HEK293 (cell line): ENCODE measurements around the gene OR52I2.

Experiments used
- CTCF ChIA-PET: fragments of 350-600 bp; formaldehyde crosslinking; extraction: SDS; loops from one replicate; lab custom pipeline; 2021; ENCODE audit warnings: antibody characterized with exemption; lab: Yijun Ruan, JAX
- POLR2A ChIA-PET: fragments of 300-600 bp; formaldehyde crosslinking; extraction: SDS; loops from one replicate; lab custom pipeline; 2020; ENCODE audit warnings: antibody characterized with exemption, inconsistent platforms; lab: Yijun Ruan, JAX
- H3K27ac ChIP-seq: fragments of 200-500 bp; sonication (Bioruptor generic); 2 replicates; pipeline ENCODE4 v1.5.1; 2014; ENCODE audit warnings: low read depth, low read length, control low read depth, inconsistent platforms; ENCODE audit errors: extremely low read depth
- H3K36me3 ChIP-seq, 2 experiments: fragments of 200-500 bp in 1 of 2; sonication (Bioruptor generic) in 1 of 2; 1 replicate in 1 of 2; 2 replicates in 1 of 2; pipeline ENCODE4 v1.5.1; 2014 to 2017; ENCODE audit warnings: inconsistent platforms in 2 of 2, low read length in 2 of 2; ENCODE audit not compliant: control insufficient read depth in 2 of 2, insufficient read depth in 1 of 2
- H3K4me1 ChIP-seq: fragments of 200-500 bp; sonication (Bioruptor generic); 2 replicates; pipeline ENCODE4 v1.5.1; 2014; ENCODE audit warnings: mild to moderate bottlenecking, low read length, inconsistent platforms; ENCODE audit not compliant: control insufficient read depth, insufficient read depth
- H3K4me3 ChIP-seq: 2 replicates; pipeline ENCODE4 v1.5.1; 2011; ENCODE audit warnings: low read depth, mild to moderate bottlenecking, control low read depth, low read length, moderate library complexity
- H3K9me3 ChIP-seq: fragments of 200-500 bp; sonication (Bioruptor generic); 2 replicates; pipeline ENCODE4 v1.5.1; 2014; ENCODE audit warnings: low read depth, low read length, inconsistent platforms; ENCODE audit not compliant: control insufficient read depth, insufficient read depth
- HOXA7 ChIP-seq: sonication (generic); formaldehyde crosslinking; IDR thresholded peaks from 2 replicates; pipeline ENCODE4 v1.8.1; 2022; ENCODE audit warnings: missing genetic modification reagents, borderline replicate concordance
- HOXC10 ChIP-seq: sonication (generic); formaldehyde crosslinking; IDR thresholded peaks from 2 replicates; pipeline ENCODE4 v1.8.1; 2023; ENCODE audit warnings: mild to moderate bottlenecking, missing genetic modification reagents
- MYNN ChIP-seq: fragments of 450-650 bp; formaldehyde crosslinking; IDR thresholded peaks from 2 replicates; pipeline ENCODE4 v1.5.1; 2016; ENCODE audit warnings: missing biosample characterization, missing genetic modification characterization, borderline replicate concordance
- TRIM28 ChIP-seq: IDR thresholded peaks from 2 replicates; pipeline ENCODE4 v1.6.1; 2011; ENCODE audit warnings: low read length, control low read depth, borderline replicate concordance
- ZBTB17 ChIP-seq: fragments of 450-650 bp; formaldehyde crosslinking; IDR thresholded peaks from 2 replicates; pipeline ENCODE4 v1.5.1; 2016; ENCODE audit warnings: missing biosample characterization, missing genetic modification characterization
- ZBTB48 ChIP-seq: fragments of 450-650 bp; formaldehyde crosslinking; IDR thresholded peaks from 2 replicates; pipeline ENCODE4 v1.5.1; 2016; ENCODE audit warnings: missing biosample characterization, missing genetic modification characterization
- ZNF169 ChIP-seq: fragments of 450-650 bp; formaldehyde crosslinking; IDR thresholded peaks from 2 replicates; pipeline ENCODE4 v1.5.1; 2016; ENCODE audit warnings: missing biosample characterization, missing genetic modification characterization
- ZNF2 ChIP-seq: fragments of 450-650 bp; formaldehyde crosslinking; IDR thresholded peaks from 2 replicates; pipeline ENCODE4 v1.5.1; 2016; ENCODE audit warnings: missing biosample characterization, missing genetic modification characterization
- ZNF404 ChIP-seq: fragments of 450-650 bp; formaldehyde crosslinking; IDR thresholded peaks from 2 replicates; pipeline ENCODE4 v1.5.1; 2017; ENCODE audit warnings: missing biosample characterization, missing genetic modification characterization
- ZNF600 ChIP-seq: fragments of 450-650 bp; formaldehyde crosslinking; IDR thresholded peaks from 2 replicates; pipeline ENCODE4 v1.5.1; 2016; ENCODE audit warnings: missing biosample characterization, missing genetic modification characterization
- ZNF654 ChIP-seq: fragments of 450-650 bp; formaldehyde crosslinking; IDR thresholded peaks from 2 replicates; pipeline ENCODE4 v1.5.1; 2016; ENCODE audit warnings: low read depth, missing biosample characterization, missing genetic modification characterization
- TF ChIP-seq, protein P1 (sequence below): fragments of 450-650 bp; formaldehyde crosslinking; IDR thresholded peaks from 2 replicates; pipeline ENCODE4 v1.5.1; 2016; ENCODE audit warnings: missing biosample characterization, missing genetic modification characterization, borderline replicate concordance
- TF ChIP-seq, protein P2 (sequence below): fragments of 450-650 bp; formaldehyde crosslinking; IDR thresholded peaks from 2 replicates; pipeline ENCODE4 v1.5.1; 2016; ENCODE audit warnings: missing biosample characterization, missing genetic modification characterization
- TF ChIP-seq, protein P3 (sequence below): fragments of 450-650 bp; formaldehyde crosslinking; IDR thresholded peaks from 2 replicates; pipeline ENCODE4 v1.5.1; 2016; ENCODE audit warnings: missing biosample characterization, missing genetic modification characterization
- TF ChIP-seq, protein P4 (sequence below): fragments of 450-650 bp; formaldehyde crosslinking; IDR thresholded peaks from 2 replicates; pipeline ENCODE4 v1.5.1; 2016; ENCODE audit warnings: missing biosample characterization, missing genetic modification characterization

The OR52I2 gene

DNA sequence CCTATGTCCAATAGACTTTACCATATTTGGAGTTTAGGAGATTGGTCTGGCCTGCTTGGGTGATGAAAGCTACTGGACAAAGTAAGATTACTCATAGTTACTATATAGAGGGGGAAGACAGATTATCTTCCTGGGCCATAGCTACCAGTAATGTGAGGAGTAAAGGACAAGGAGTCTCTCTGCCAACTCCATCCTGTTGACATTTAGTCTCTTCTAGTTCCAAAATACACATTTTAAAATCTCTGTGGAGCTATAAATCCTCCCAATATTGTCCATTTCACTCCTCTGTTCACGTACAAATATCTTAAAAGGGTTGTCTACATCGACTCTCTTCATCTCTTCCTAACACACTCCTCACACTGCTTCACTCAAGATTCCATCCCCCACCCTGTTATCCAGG, 54.6 kb downstream of the OR52I2 start (continued):
- TF ChIP-seq, protein P1, sequence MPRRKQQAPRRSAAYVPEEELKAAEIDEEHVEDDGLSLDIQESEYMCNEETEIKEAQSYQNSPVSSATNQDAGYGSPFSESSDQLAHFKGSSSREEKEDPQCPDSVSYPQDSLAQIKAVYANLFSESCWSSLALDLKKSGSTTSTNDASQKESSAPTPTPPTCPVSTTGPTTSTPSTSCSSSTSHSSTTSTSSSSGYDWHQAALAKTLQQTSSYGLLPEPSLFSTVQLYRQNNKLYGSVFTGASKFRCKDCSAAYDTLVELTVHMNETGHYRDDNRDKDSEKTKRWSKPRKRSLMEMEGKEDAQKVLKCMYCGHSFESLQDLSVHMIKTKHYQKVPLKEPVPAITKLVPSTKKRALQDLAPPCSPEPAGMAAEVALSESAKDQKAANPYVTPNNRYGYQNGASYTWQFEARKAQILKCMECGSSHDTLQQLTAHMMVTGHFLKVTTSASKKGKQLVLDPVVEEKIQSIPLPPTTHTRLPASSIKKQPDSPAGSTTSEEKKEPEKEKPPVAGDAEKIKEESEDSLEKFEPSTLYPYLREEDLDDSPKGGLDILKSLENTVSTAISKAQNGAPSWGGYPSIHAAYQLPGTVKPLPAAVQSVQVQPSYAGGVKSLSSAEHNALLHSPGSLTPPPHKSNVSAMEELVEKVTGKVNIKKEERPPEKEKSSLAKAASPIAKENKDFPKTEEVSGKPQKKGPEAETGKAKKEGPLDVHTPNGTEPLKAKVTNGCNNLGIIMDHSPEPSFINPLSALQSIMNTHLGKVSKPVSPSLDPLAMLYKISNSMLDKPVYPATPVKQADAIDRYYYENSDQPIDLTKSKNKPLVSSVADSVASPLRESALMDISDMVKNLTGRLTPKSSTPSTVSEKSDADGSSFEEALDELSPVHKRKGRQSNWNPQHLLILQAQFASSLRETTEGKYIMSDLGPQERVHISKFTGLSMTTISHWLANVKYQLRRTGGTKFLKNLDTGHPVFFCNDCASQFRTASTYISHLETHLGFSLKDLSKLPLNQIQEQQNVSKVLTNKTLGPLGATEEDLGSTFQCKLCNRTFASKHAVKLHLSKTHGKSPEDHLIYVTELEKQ, result no peak
- TF ChIP-seq TRIM28, result no peak
- TF ChIP-seq HOXA7 (CRISPR knock-in tag), result no peak
- TF ChIP-seq ZNF600 (tag by site-specific recombination), result no peak

DNA sequence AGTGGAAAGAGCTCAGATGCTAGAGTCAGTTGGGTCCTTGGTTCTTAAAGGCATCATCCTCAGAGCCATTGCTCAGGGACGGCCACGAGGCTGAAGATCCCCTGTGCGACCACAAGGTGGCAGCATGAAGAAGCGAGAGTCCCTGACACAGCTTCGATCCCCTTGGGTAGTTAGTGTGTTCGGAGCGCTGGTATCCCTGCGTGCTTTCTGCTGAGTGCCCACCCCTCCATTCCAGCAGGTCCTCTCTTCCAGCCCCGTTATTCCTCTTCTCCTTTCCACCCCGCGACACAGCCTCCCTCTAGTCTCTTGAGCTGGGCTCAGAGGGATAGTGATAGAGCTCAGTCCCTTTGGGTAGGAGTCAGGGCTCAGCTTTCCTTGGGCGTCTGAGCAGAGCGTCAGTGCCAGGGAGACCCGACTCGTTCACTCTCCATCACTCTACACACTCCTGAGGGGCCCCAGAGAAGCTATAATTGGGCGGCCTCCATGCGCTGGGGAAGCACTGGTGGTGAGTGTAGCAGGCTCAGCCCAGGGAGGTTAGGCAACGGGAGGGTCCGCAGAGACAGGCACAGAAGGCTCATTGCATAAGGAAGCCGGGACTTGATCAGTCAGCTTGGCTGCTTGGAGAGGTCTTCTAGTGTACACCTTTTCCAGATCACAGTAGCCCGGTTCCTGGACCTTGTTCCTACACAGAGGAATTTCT, 55.6 kb downstream of the OR52I2 start, which contains the start of gene OR51D1:
OR51D1 (plus strand) TSS at position 516 of the 700 bp plus-strand sequence. CDS start 2,314 bp downstream, outside the sequence.
- H3K27ac ChIP-seq, result no peak within 1 kb of the TSS
- H3K4me3 ChIP-seq, result peak within 1 kb of the TSS; percentile 14
- ChIA-PET CTCF (interaction anchor here (0.5 to 4.3 kb wide), 44 partner anchors 8 to 1773 kb away, joined by 3 to 42 read pairs (median 3); partner anchors contain the start of gene OR51T1), POLR2A (no interaction called here)
- no peaks in the 10 kb centered on the region for H3K36me3 ChIP-seq
- H3K4me1 ChIP-seq, result no peaks in the 10 kb centered on the region
- peak; percentile 76 for TF ChIP-seq ZNF654 (tag by site-specific recombination)
- TF ChIP-seq, protein P2, sequence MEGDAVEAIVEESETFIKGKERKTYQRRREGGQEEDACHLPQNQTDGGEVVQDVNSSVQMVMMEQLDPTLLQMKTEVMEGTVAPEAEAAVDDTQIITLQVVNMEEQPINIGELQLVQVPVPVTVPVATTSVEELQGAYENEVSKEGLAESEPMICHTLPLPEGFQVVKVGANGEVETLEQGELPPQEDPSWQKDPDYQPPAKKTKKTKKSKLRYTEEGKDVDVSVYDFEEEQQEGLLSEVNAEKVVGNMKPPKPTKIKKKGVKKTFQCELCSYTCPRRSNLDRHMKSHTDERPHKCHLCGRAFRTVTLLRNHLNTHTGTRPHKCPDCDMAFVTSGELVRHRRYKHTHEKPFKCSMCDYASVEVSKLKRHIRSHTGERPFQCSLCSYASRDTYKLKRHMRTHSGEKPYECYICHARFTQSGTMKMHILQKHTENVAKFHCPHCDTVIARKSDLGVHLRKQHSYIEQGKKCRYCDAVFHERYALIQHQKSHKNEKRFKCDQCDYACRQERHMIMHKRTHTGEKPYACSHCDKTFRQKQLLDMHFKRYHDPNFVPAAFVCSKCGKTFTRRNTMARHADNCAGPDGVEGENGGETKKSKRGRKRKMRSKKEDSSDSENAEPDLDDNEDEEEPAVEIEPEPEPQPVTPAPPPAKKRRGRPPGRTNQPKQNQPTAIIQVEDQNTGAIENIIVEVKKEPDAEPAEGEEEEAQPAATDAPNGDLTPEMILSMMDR (tag by site-specific recombination), result peak; percentile 78
- TF ChIP-seq, protein P3, sequence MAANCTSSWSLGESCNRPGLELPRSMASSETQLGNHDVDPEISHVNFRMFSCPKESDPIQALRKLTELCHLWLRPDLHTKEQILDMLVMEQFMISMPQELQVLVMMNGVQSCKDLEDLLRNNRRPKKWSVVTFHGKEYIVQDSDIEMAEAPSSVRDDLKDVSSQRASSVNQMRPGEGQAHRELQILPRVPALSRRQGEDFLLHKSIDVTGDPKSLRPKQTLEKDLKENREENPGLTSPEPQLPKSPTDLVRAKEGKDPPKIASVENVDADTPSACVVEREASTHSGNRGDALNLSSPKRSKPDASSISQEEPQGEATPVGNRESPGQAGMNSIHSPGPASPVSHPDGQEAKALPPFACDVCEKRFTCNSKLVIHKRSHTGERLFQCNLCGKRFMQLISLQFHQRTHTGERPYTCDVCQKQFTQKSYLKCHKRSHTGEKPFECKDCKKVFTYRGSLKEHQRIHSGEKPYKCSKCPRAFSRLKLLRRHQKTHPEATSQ, result no peak
- no peak for TF ChIP-seq ZNF404 (tag by site-specific recombination)
- TF ChIP-seq ZNF169 (tag by site-specific recombination), result no peak
- TF ChIP-seq ZBTB48 (tag by site-specific recombination), result peak; percentile 86
- TF ChIP-seq, protein P4, sequence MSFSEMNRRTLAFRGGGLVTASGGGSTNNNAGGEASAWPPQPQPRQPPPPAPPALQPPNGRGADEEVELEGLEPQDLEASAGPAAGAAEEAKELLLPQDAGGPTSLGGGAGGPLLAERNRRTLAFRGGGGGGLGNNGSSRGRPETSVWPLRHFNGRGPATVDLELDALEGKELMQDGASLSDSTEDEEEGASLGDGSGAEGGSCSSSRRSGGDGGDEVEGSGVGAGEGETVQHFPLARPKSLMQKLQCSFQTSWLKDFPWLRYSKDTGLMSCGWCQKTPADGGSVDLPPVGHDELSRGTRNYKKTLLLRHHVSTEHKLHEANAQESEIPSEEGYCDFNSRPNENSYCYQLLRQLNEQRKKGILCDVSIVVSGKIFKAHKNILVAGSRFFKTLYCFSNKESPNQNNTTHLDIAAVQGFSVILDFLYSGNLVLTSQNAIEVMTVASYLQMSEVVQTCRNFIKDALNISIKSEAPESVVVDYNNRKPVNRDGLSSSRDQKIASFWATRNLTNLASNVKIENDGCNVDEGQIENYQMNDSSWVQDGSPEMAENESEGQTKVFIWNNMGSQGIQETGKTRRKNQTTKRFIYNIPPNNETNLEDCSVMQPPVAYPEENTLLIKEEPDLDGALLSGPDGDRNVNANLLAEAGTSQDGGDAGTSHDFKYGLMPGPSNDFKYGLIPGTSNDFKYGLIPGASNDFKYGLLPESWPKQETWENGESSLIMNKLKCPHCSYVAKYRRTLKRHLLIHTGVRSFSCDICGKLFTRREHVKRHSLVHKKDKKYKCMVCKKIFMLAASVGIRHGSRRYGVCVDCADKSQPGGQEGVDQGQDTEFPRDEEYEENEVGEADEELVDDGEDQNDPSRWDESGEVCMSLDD (tag by site-specific recombination), result 0 out of 2 replicates have a peak, but pooled peaks have one; percentile 27
- 0 out of 2 replicates have a peak, but pooled peaks have one; percentile 23 for TF ChIP-seq ZNF2
- TF ChIP-seq HOXC10 (CRISPR knock-in tag), result no peak
- 0 out of 2 replicates have a peak, but pooled peaks have one; percentile 25 for TF ChIP-seq ZBTB17 (tag by site-specific recombination)
- TF ChIP-seq MYNN (tag by site-specific recombination), result no peak
- TF ChIP-seq, all 188 proteins: peak for 6
- no peaks in the 10 kb centered on the region for H3K9me3 ChIP-seq
